ENCODE measurements around the gene EFCAB5. TPM values are rescaled to one million over a fixed set of nuclear protein-coding genes. Genes with fewer than 3 reads are reported as not detected.
"Not testable (repeated sequence)": the region's sequence is repeated elsewhere in the genome, so short reads cannot be mapped to it uniquely, and the experiment has no call there.

EFCAB5 gene
- total RNA-seq = 1.9 TPM in 2 replicates

DNA sequence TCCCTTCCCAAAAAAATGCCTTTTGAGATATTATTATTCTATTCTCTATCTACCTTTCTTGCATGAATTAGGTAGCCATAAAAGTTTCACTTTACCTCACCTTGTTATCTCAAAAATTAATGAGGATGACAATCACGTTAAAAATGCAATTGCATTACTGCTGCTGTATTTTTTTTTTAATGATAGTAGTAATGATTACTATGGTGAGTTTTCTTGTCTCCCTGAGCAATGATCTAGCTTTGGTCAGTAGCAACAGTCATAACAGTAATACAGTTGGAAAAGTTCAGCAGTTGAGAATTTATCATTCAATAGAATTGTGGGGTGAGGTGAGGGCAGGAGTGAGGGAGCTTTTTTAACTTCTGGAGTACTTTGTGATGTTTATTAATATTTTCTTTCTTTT lies at the start of gene EFCAB5:
Gene EFCAB5, plus strand, starts transcription at position 301 of the 400 bp plus-strand sequence. CDS start 163 bp downstream, outside the sequence.
- H3K27ac Mint-ChIP-seq = no peak within 1 kb of the TSS
- peaks cover 8% of the 10 kb centered on the region for H3K4me1 Mint-ChIP-seq
- H3K4me3 Mint-ChIP-seq = no peak within 1 kb of the TSS
- H3K9me3 Mint-ChIP-seq = no peaks in the 10 kb centered on the region
- ChIA-PET CTCF (interaction anchor here (2.6 kb wide), 1 partner anchor 10 kb away, joined by 8 read pairs; no protein-coding TSS in a partner anchor), POLR2A (no interaction called here)
- intact Hi-C loops (cut with micrococcal nuclease) = no loop called here
- ATAC-seq (ENCODE audit: low read depth) (no peak), DNase-seq (no peak)
- no peaks in the 10 kb centered on the region for H3K27me3 Mint-ChIP-seq
- TF ChIP-seq, protein P1, sequence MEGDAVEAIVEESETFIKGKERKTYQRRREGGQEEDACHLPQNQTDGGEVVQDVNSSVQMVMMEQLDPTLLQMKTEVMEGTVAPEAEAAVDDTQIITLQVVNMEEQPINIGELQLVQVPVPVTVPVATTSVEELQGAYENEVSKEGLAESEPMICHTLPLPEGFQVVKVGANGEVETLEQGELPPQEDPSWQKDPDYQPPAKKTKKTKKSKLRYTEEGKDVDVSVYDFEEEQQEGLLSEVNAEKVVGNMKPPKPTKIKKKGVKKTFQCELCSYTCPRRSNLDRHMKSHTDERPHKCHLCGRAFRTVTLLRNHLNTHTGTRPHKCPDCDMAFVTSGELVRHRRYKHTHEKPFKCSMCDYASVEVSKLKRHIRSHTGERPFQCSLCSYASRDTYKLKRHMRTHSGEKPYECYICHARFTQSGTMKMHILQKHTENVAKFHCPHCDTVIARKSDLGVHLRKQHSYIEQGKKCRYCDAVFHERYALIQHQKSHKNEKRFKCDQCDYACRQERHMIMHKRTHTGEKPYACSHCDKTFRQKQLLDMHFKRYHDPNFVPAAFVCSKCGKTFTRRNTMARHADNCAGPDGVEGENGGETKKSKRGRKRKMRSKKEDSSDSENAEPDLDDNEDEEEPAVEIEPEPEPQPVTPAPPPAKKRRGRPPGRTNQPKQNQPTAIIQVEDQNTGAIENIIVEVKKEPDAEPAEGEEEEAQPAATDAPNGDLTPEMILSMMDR (IDR thresholded peaks at IDR 0.05) = no peak
- no peaks in the 10 kb centered on the region for H3K36me3 Mint-ChIP-seq (ENCODE audit: low read depth)

DNA sequence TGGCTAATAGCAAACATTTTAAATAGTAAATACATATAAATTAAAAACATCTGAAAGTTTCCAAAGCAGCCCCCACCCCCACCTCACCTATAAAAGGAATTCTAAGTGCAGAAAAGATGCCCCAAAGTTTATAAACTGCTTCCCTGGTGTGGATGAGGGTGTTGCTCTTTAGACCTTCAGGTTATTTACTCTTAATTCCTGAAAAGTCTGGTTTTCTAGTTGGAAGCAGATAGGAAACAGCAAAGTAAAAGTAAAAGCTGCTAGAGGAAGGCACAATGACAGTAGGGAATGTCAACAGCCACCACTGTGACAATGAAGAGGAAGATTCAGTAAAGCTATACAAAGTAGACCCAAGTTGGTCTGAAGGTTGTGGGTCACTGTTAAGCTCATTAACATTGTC lies 49.2 kb upstream of the EFCAB5 start:
- ATAC-seq (ENCODE audit: low read depth) (no peak), DNase-seq (no peak)
- ChIA-PET POLR2A (no interaction called here), CTCF (interaction anchor here (1.0 to 1.4 kb wide), 2 partner anchors 38 to 39 kb away, joined by 3 to 9 read pairs; partner anchors contain the start of gene SSH2)
- TF ChIP-seq, protein P1 (IDR thresholded peaks at IDR 0.05) = no peak
- Mint-ChIP-seq H3K36me3 (ENCODE audit: low read depth) (peaks cover 18% of the 10 kb centered on the region), H3K4me1 (peaks cover 23% of the 10 kb centered on the region), H3K4me3 (no peak overlapping the region), H3K9me3 (peaks cover 9% of the 10 kb centered on the region), H3K27me3 (no peaks in the 10 kb centered on the region), H3K27ac (no peak overlapping the region)
- intact Hi-C loops (cut with micrococcal nuclease) = loop anchor here (5.0 kb wide), 1 partner anchor 35 kb away; no protein-coding TSS in a partner anchor

DNA sequence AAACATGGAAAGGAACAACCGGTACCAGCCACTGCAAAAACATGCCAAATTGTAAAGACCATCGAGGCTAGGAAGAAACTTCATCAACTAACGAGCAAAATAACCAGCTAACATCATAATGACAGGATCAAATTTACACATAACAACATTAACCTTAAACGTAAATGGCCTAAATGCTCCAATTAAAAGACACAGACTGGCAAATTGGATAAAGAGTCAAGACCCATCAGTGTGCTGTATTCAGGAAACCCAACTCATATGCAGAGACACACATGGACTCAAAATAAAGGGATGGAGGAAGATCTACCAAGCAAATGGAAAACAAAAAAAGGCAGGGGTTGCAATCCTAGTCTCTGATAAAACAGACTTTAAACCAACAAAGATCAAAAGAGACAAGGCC lies 44.3 kb upstream of the EFCAB5 start:
- H3K4me3 Mint-ChIP-seq; H3K27me3 Mint-ChIP-seq; POLR2A ChIA-PET; H3K36me3 Mint-ChIP-seq (ENCODE audit: low read depth); ATAC-seq (ENCODE audit: low read depth); CTCF ChIA-PET; H3K27ac Mint-ChIP-seq; intact Hi-C loops (cut with micrococcal nuclease); DNase-seq: not testable (repeated sequence)
- H3K9me3 Mint-ChIP-seq = peaks cover 12% of the 10 kb centered on the region
- H3K4me1 Mint-ChIP-seq = peaks cover 26% of the 10 kb centered on the region

DNA sequence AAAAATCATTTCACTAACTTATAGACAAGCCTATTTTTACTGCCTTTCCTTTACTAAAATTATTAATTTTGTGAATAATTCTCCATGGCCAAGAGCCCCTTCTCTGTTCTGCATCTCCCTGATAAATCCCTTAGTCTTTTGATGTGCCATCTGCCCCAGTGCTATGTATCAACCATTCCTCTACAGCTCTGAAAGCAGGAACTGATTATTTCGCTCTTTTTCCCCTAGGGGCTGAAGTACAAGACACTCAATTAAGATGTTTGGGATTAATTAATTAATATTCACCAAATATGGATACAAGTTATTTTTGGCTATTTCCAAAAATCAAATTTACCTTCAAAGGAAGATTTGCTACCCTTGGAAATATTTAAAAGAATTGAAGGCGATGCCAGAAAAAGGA lies 38.0 kb upstream of the EFCAB5 start:
- Mint-ChIP-seq H3K36me3 (ENCODE audit: low read depth) (peaks cover 16% of the 10 kb centered on the region), H3K27ac (no peak overlapping the region), H3K9me3 (peaks cover 7% of the 10 kb centered on the region), H3K27me3 (no peaks in the 10 kb centered on the region), H3K4me3 (no peak overlapping the region), H3K4me1 (peaks cover 40% of the 10 kb centered on the region)
- CTCF ChIA-PET = interaction anchor here (0.6 to 1.7 kb wide), 3 partner anchors 28 to 96 kb away, joined by 3 to 4 read pairs (median 3); no protein-coding TSS in a partner anchor
- TF ChIP-seq, protein P1 (IDR thresholded peaks at IDR 0.05) = no peak
- ATAC-seq (ENCODE audit: low read depth) = no peak
- no peak for DNase-seq
- intact Hi-C loops (cut with micrococcal nuclease) = loop anchor here (5.0 kb wide), 1 partner anchor 36 kb away; no protein-coding TSS in a partner anchor
- POLR2A ChIA-PET = no interaction called here

DNA sequence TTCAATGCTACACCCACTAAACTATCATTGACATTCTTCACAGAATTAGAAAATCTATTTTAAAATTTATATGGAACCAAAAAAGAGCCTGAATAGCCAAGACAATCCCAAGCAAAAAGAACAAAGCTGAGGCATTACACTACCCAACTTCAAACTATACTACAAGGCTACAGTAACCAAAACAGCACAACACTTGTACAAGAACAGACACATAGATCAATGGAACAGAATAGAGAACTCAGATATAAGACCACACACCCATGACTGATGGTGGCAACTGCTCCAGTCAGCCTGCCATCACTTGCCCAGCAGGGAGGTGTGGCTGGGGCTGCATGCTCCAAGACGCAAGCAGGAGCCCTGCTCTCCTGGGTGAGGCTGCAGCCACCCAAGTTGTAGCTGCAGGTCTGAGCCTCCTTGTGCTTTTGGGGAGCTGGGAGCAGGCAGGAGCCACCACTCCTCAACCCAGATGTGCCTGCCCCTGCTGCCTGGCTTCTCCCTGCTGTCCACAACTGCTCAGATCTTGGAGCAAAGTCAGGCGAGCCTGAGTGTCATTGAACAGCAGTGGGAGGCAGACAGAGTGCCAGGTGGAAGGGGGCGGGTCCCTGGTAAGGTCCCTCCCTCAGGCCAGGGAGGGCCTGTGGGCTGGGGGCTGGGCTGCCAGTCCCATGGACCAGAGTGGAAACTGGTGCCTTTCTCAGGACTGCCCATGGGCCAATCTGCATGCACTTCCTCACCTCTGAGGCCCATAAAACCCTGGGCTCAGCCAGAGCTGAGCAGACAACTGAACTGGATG lies 36.2 kb upstream of the EFCAB5 start:
- Mint-ChIP-seq H3K27me3 (no peaks in the 10 kb centered on the region), H3K27ac (no peak overlapping the region)

More for the DNA sequence above, 36.2 kb upstream of the EFCAB5 start:
- CTCF ChIA-PET = interaction anchor here (1.7 kb wide), 1 partner anchor 26 kb away, joined by 4 read pairs; no protein-coding TSS in a partner anchor
- POLR2A ChIA-PET = no interaction called here
- no peak for ATAC-seq (ENCODE audit: low read depth)
- intact Hi-C loops (cut with micrococcal nuclease) = no loop called here
- Mint-ChIP-seq H3K4me3 (no peak overlapping the region), H3K4me1 (peaks cover 40% of the 10 kb centered on the region), H3K36me3 (ENCODE audit: low read depth) (peaks cover 16% of the 10 kb centered on the region), H3K9me3 (peaks cover 7% of the 10 kb centered on the region)
- TF ChIP-seq, protein P1 (IDR thresholded peaks at IDR 0.05) = no peak
- no peak for DNase-seq
